Measurements from ENCODE around the gene VMP1. TPM values are rescaled to one million over a fixed set of nuclear protein-coding genes. Genes with fewer than 3 reads are reported as not detected.

The VMP1 gene
- total RNA-seq, 1 experiment from 2014 or later, result 72.8 TPM

DNA sequence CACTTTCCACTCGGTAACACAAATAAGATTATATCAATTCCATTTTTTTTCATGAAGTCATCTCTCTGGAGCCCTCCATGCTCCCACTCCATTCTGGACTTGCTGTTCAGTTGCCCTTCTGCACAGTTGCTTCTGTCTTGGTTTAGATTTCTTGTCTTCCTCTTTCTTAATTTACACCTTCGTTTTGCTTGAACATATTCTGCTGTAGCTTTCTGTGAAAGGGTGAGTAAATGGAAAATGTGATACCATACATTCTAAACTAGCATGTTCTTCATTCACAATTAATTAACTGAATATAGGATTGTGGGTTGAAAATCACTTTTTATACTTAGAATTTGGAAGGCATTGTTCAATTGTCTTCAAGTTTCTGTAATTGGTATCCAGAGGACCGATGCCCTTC is 69.6 kb downstream of the VMP1 start (continued):
- TF ChIP-seq, protein P1, sequence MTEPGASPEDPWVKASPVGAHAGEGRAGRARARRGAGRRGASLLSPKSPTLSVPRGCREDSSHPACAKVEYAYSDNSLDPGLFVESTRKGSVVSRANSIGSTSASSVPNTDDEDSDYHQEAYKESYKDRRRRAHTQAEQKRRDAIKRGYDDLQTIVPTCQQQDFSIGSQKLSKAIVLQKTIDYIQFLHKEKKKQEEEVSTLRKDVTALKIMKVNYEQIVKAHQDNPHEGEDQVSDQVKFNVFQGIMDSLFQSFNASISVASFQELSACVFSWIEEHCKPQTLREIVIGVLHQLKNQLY (CRISPR knock-in tag; IDR thresholded peaks at IDR 0.05), result no peak
- TF ChIP-seq TP53 (CRISPR knock-in tag; IDR thresholded peaks at IDR 0.05), result no peak
- TF ChIP-seq, protein P2, sequence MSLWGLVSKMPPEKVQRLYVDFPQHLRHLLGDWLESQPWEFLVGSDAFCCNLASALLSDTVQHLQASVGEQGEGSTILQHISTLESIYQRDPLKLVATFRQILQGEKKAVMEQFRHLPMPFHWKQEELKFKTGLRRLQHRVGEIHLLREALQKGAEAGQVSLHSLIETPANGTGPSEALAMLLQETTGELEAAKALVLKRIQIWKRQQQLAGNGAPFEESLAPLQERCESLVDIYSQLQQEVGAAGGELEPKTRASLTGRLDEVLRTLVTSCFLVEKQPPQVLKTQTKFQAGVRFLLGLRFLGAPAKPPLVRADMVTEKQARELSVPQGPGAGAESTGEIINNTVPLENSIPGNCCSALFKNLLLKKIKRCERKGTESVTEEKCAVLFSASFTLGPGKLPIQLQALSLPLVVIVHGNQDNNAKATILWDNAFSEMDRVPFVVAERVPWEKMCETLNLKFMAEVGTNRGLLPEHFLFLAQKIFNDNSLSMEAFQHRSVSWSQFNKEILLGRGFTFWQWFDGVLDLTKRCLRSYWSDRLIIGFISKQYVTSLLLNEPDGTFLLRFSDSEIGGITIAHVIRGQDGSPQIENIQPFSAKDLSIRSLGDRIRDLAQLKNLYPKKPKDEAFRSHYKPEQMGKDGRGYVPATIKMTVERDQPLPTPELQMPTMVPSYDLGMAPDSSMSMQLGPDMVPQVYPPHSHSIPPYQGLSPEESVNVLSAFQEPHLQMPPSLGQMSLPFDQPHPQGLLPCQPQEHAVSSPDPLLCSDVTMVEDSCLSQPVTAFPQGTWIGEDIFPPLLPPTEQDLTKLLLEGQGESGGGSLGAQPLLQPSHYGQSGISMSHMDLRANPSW (CRISPR knock-in tag; conservative IDR thresholded peaks at IDR 0.05; ENCODE audit: low read depth), result no peak
- no peak for TF ChIP-seq SMAD3 (CRISPR knock-in tag; IDR thresholded peaks at IDR 0.05; ENCODE audit: borderline replicate concordance)
- no peak for TF ChIP-seq ZNF232 (CRISPR knock-in tag; IDR thresholded peaks at IDR 0.05)
- TF ChIP-seq, protein P3, sequence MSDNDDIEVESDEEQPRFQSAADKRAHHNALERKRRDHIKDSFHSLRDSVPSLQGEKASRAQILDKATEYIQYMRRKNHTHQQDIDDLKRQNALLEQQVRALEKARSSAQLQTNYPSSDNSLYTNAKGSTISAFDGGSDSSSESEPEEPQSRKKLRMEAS (CRISPR knock-in tag; IDR thresholded peaks at IDR 0.05), result no peak
- TF ChIP-seq HMGA2 (CRISPR knock-in tag; IDR thresholded peaks at IDR 0.05), result no peak
- TF ChIP-seq, protein P4, sequence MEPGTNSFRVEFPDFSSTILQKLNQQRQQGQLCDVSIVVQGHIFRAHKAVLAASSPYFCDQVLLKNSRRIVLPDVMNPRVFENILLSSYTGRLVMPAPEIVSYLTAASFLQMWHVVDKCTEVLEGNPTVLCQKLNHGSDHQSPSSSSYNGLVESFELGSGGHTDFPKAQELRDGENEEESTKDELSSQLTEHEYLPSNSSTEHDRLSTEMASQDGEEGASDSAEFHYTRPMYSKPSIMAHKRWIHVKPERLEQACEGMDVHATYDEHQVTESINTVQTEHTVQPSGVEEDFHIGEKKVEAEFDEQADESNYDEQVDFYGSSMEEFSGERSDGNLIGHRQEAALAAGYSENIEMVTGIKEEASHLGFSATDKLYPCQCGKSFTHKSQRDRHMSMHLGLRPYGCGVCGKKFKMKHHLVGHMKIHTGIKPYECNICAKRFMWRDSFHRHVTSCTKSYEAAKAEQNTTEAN (CRISPR knock-in tag; IDR thresholded peaks at IDR 0.05), result no peak
- TF ChIP-seq GABPB1 (CRISPR knock-in tag; IDR thresholded peaks at IDR 0.05), result no peak
- TF ChIP-seq, protein P5, sequence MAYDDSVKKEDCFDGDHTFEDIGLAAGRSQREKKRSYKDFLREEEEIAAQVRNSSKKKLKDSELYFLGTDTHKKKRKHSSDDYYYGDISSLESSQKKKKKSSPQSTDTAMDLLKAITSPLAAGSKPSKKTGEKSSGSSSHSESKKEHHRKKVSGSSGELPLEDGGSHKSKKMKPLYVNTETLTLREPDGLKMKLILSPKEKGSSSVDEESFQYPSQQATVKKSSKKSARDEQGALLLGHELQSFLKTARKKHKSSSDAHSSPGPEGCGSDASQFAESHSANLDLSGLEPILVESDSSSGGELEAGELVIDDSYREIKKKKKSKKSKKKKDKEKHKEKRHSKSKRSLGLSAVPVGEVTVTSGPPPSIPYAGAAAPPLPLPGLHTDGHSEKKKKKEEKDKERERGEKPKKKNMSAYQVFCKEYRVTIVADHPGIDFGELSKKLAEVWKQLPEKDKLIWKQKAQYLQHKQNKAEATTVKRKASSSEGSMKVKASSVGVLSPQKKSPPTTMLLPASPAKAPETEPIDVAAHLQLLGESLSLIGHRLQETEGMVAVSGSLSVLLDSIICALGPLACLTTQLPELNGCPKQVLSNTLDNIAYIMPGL (CRISPR knock-in tag; IDR thresholded peaks at IDR 0.05), result no peak
- TF ChIP-seq, protein P6, sequence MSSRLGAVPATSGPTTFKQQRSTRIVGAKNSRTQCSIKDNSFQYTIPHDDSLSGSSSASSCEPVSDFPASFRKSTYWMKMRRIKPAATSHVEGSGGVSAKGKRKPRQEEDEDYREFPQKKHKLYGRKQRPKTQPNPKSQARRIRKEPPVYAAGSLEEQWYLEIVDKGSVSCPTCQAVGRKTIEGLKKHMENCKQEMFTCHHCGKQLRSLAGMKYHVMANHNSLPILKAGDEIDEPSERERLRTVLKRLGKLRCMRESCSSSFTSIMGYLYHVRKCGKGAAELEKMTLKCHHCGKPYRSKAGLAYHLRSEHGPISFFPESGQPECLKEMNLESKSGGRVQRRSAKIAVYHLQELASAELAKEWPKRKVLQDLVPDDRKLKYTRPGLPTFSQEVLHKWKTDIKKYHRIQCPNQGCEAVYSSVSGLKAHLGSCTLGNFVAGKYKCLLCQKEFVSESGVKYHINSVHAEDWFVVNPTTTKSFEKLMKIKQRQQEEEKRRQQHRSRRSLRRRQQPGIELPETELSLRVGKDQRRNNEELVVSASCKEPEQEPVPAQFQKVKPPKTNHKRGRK (CRISPR knock-in tag; IDR thresholded peaks at IDR 0.05; ENCODE audit: borderline replicate concordance), result no peak
- no peak for TF ChIP-seq NFATC4 (CRISPR knock-in tag; IDR thresholded peaks at IDR 0.05)

DNA sequence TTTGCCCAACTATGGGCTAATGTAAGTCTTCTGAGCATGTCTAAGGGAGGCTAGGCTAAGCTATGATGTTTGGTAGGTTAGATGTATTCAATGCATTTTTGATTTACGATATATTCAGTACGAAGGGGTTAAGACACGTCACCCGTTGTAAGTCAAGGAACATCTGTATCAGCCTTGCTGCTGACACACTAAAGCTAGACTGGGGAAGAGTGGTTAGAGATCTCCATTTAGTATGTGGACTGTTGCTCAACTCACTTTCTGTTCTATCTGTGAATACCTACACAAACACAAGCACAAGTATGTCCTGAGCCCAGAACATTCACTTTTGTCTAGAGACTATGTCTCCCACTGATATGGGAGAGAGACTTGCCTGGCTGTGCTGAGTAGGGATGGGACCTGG is 71.5 kb downstream of the VMP1 start:
- no peak for ATAC-seq
- no peak for TF ChIP-seq ZBTB21 (CRISPR knock-in tag; IDR thresholded peaks at IDR 0.05; ENCODE audit: borderline replicate concordance)
- H3K27ac Mint-ChIP-seq, result peak overlapping the region; percentile 53
- CTCF ChIA-PET, result interaction anchor here (0.6 to 1.5 kb wide), 2 partner anchors 25 to 28 kb away, joined by 3 read pairs; no protein-coding TSS in a partner anchor
- peaks cover 19% of the 10 kb centered on the region for H3K36me3 Mint-ChIP-seq
- H3K9me3 Mint-ChIP-seq, result no peaks in the 10 kb centered on the region; the same call in 1 of the 2 replicates
- POLR2A ChIA-PET, result interaction anchor here (0.6 kb wide), 1 partner anchor 14 kb away, joined by 3 read pairs; no protein-coding TSS in a partner anchor
- H3K4me1 Mint-ChIP-seq, result peaks cover 15% of the 10 kb centered on the region
- no peak overlapping the region for H3K4me3 Mint-ChIP-seq
- DNase-seq (ENCODE audit: low spot score), result no peak
- H3K27me3 Mint-ChIP-seq (ENCODE audit: low read depth), result no peaks in the 10 kb centered on the region

DNA sequence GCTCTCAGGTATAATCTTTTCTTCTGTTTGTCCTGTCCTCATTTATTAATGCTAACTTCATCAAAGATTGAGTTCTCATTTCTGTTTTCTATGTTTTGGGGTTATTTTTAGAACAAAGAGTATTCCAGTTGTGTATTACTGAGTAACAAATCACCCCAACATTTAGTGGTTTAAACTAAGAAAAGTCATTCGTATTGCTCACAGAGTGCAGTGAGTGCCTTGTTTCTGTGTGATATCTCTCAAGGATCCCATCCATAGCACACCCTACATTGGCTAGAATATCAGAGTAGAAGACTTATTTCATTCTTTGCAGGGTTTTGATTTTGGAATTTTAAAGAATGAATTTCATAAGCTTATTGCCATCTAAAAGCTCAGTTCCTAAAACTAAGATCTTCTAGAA is 72.1 kb downstream of the VMP1 start:
- Mint-ChIP-seq H3K4me1 (peaks cover 20% of the 10 kb centered on the region), H3K27ac (no peak overlapping the region), H3K4me3 (no peak overlapping the region), H3K27me3 (ENCODE audit: low read depth) (no peaks in the 10 kb centered on the region), H3K36me3 (peaks cover 18% of the 10 kb centered on the region), H3K9me3 (no peaks in the 10 kb centered on the region; the same call in 1 of the 2 replicates)
- ATAC-seq (no peak), DNase-seq (ENCODE audit: low spot score) (no peak)
- POLR2A ChIA-PET, result no interaction called here
- CTCF ChIA-PET, result interaction anchor here (0.6 to 1.5 kb wide), 2 partner anchors 26 to 28 kb away, joined by 3 read pairs; no protein-coding TSS in a partner anchor
- TF ChIP-seq CREB1 (CRISPR knock-in tag; IDR thresholded peaks at IDR 0.05) (no peak), FOXP1 (CRISPR knock-in tag; IDR thresholded peaks at IDR 0.05; ENCODE audit: borderline replicate concordance) (no peak)
- TF ChIP-seq, protein P7, sequence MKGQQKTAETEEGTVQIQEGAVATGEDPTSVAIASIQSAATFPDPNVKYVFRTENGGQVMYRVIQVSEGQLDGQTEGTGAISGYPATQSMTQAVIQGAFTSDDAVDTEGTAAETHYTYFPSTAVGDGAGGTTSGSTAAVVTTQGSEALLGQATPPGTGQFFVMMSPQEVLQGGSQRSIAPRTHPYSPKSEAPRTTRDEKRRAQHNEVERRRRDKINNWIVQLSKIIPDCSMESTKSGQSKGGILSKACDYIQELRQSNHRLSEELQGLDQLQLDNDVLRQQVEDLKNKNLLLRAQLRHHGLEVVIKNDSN (CRISPR knock-in tag; IDR thresholded peaks at IDR 0.05), result no peak
- TF ChIP-seq, protein P8, sequence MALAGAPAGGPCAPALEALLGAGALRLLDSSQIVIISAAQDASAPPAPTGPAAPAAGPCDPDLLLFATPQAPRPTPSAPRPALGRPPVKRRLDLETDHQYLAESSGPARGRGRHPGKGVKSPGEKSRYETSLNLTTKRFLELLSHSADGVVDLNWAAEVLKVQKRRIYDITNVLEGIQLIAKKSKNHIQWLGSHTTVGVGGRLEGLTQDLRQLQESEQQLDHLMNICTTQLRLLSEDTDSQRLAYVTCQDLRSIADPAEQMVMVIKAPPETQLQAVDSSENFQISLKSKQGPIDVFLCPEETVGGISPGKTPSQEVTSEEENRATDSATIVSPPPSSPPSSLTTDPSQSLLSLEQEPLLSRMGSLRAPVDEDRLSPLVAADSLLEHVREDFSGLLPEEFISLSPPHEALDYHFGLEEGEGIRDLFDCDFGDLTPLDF (CRISPR knock-in tag; IDR thresholded peaks at IDR 0.05), result no peak
- TF ChIP-seq, protein P2 (CRISPR knock-in tag; conservative IDR thresholded peaks at IDR 0.05; ENCODE audit: low read depth), result no peak
- TF ChIP-seq, protein P9, sequence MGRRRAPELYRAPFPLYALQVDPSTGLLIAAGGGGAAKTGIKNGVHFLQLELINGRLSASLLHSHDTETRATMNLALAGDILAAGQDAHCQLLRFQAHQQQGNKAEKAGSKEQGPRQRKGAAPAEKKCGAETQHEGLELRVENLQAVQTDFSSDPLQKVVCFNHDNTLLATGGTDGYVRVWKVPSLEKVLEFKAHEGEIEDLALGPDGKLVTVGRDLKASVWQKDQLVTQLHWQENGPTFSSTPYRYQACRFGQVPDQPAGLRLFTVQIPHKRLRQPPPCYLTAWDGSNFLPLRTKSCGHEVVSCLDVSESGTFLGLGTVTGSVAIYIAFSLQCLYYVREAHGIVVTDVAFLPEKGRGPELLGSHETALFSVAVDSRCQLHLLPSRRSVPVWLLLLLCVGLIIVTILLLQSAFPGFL (CRISPR knock-in tag; IDR thresholded peaks at IDR 0.05; ENCODE audit: borderline replicate concordance), result no peak

Data from WTC11 (cell line).